ENCODE results near the gene ZNF678.
A peak's percentile ranks its signal among the peaks of the same experiment; 100 is the strongest.
"Not testable (repeated sequence)": the region's sequence is repeated elsewhere in the genome, so short reads cannot be mapped to it uniquely, and the experiment has no call there.

The ZNF678 gene

GRCh38 chr1:227563324-227564201, at the start of gene ZNF678:
ZNF678 (plus strand) TSS chr1:227563556; CDS start chr1:227650992, 87,436 bp downstream.
- peak; percentile 89 to 90 for DNase-seq

- no peak for DNase-seq
Measured at GRCh38 chr1:227518876-227519275, 44.5 kb upstream of the ZNF678 start.

GRCh38 chr1:227521782-227522181, 41.6 kb upstream of the ZNF678 start:
- no peak for DNase-seq

GRCh38 chr1:227526524-227526923, 36.8 kb upstream of the ZNF678 start:
- DNase-seq, result no peak

- DNase-seq, result no peak
Measured at GRCh38 chr1:227532019-227532619, 31.2 kb upstream of the ZNF678 start.

GRCh38 chr1:227540170-227541098, 22.9 kb upstream of the ZNF678 start:
- DNase-seq, result no peak

- no peak for DNase-seq
Measured at GRCh38 chr1:227541129-227541528, 22.2 kb upstream of the ZNF678 start.

GRCh38 chr1:227541796-227542152, 21.6 kb upstream of the ZNF678 start:
- DNase-seq, result no peak

GRCh38 chr1:227542153-227543120, 20.9 kb upstream of the ZNF678 start:
- peak; percentile 91 to 92 for DNase-seq

GRCh38 chr1:227543283-227544066, 19.9 kb upstream of the ZNF678 start:
- DNase-seq, result no peak

GRCh38 chr1:227544067-227545050, 19.0 kb upstream of the ZNF678 start:
- DNase-seq, result no peak

- DNase-seq, result no peak
Measured at GRCh38 chr1:227545361-227545760, 18.0 kb upstream of the ZNF678 start.

- no peak for DNase-seq
Measured at GRCh38 chr1:227546059-227546458, 17.3 kb upstream of the ZNF678 start.

GRCh38 chr1:227546598-227547309, 16.6 kb upstream of the ZNF678 start:
- DNase-seq, result no peak

GRCh38 chr1:227547310-227548118, 15.8 kb upstream of the ZNF678 start:
- DNase-seq, result no peak

- no peak for DNase-seq
Measured at GRCh38 chr1:227548119-227548397, 15.3 kb upstream of the ZNF678 start.

GRCh38 chr1:227548448-227548847, 14.9 kb upstream of the ZNF678 start:
- no peak for DNase-seq

GRCh38 chr1:227549892-227550291, 13.5 kb upstream of the ZNF678 start:
- DNase-seq, result no peak

- not testable (repeated sequence) for DNase-seq
Measured at GRCh38 chr1:227551881-227552280, 11.5 kb upstream of the ZNF678 start.
